Ectodermal cell (in vitro differentiated cells): Measurements from ENCODE around the gene PRR16.

Experiments
- H3K27ac ChIP-seq: 2 replicates; pipeline ENCODE4 v1.7.0; 2013; ENCODE audit warnings: mild to moderate bottlenecking, low read depth, low read length; ENCODE audit not compliant: insufficient read depth, poor library complexity, severe bottlenecking
- H3K27me3 ChIP-seq: 2 replicates; pipeline ENCODE4 v1.7.0; 2013; ENCODE audit warnings: mild to moderate bottlenecking, low read length; ENCODE audit not compliant: insufficient read depth, control insufficient read depth, poor library complexity, severe bottlenecking
- H3K36me3 ChIP-seq: one replicate; pipeline ENCODE4 v1.7.0; 2013; ENCODE audit warnings: low read length; ENCODE audit not compliant: control insufficient read depth, insufficient read depth
- H3K4me1 ChIP-seq: one replicate; pipeline ENCODE4 v1.7.0; 2013; ENCODE audit warnings: low read length; ENCODE audit not compliant: control insufficient read depth, insufficient read depth
- H3K4me3 ChIP-seq: 2 replicates; pipeline ENCODE4 v1.7.0; 2013; ENCODE audit warnings: low read depth, low read length, control low read depth; ENCODE audit not compliant: insufficient read depth
- H3K9me3 ChIP-seq: 2 replicates; pipeline ENCODE4 v1.7.0; 2013; ENCODE audit warnings: mild to moderate bottlenecking, low read length, moderate library complexity; ENCODE audit not compliant: control insufficient read depth
- WGBS, 2 experiments: methylation state at CpG; one replicate each; pipeline ENCODE4 v1.1.7; 2013; ENCODE audit warnings: missing lambda C conversion rate in 2 of 2; 5-methylcytosine and 5-hydroxymethylcytosine counted together

Gene PRR16

GRCh38 chr5:120533581-120533980 lies 69.5 kb downstream of the PRR16 start:
- Histone ChIP-seq H3K36me3 (no peaks in the 10 kb centered on the region), H3K27me3 (no peaks in the 10 kb centered on the region), H3K4me1 (no peaks in the 10 kb centered on the region), H3K27ac (no peak overlapping the region), H3K9me3 (no peaks in the 10 kb centered on the region), H3K4me3 (no peak overlapping the region)
- WGBS, 2 experiments: 92 to 97% methylated on average over 2 to 3 of the region's 3 CpGs

- 100% methylated on average over 1 of the region's 1 CpG; no CpG with 5 or more reads in 1 of the 2 experiments for WGBS, 2 experiments
- no peak overlapping the region for H3K27ac ChIP-seq
- H3K9me3 ChIP-seq: no peaks in the 10 kb centered on the region
- H3K27me3 ChIP-seq: no peaks in the 10 kb centered on the region
- no peaks in the 10 kb centered on the region for H3K36me3 ChIP-seq
- no peak overlapping the region for H3K4me3 ChIP-seq
- no peaks in the 10 kb centered on the region for H3K4me1 ChIP-seq
Observed at GRCh38 chr5:120535900-120536299, 71.8 kb downstream of the PRR16 start.

- Histone ChIP-seq H3K36me3 (no peaks in the 10 kb centered on the region), H3K9me3 (no peaks in the 10 kb centered on the region), H3K4me3 (no peak overlapping the region), H3K27ac (no peak overlapping the region), H3K27me3 (no peaks in the 10 kb centered on the region), H3K4me1 (no peaks in the 10 kb centered on the region)
- 92% methylated on average over 1 of the region's 2 CpGs; no CpG with 5 or more reads in 1 of the 2 experiments for WGBS, 2 experiments
Observed at GRCh38 chr5:120538149-120538548, 74.0 kb downstream of the PRR16 start.

- Histone ChIP-seq H3K4me1 (no peaks in the 10 kb centered on the region), H3K27ac (no peak overlapping the region), H3K27me3 (no peaks in the 10 kb centered on the region), H3K4me3 (no peak overlapping the region), H3K9me3 (no peaks in the 10 kb centered on the region), H3K36me3 (no peaks in the 10 kb centered on the region)
- 85 to 88% methylated on average over 2 of the region's 2 CpGs for WGBS, 2 experiments
Observed at GRCh38 chr5:120538644-120539043, 74.5 kb downstream of the PRR16 start.

- Histone ChIP-seq H3K27ac (no peak overlapping the region), H3K27me3 (no peaks in the 10 kb centered on the region), H3K4me3 (no peak overlapping the region), H3K36me3 (no peaks in the 10 kb centered on the region), H3K4me1 (no peaks in the 10 kb centered on the region), H3K9me3 (no peaks in the 10 kb centered on the region)
- WGBS, 2 experiments: 80% methylated on average over 1 of the region's 1 CpG; no CpG with 5 or more reads in 1 of the 2 experiments
Observed at GRCh38 chr5:120539471-120539870, 75.4 kb downstream of the PRR16 start.

- 88 to 97% methylated on average over 2 of the region's 2 CpGs for WGBS, 2 experiments
- H3K27ac ChIP-seq: no peak overlapping the region
- H3K36me3 ChIP-seq: no peaks in the 10 kb centered on the region
- H3K4me3 ChIP-seq: no peak overlapping the region
- H3K27me3 ChIP-seq: no peaks in the 10 kb centered on the region
- H3K4me1 ChIP-seq: no peaks in the 10 kb centered on the region
- H3K9me3 ChIP-seq: no peaks in the 10 kb centered on the region
Observed at GRCh38 chr5:120540097-120540496, 76.0 kb downstream of the PRR16 start.

- WGBS, 2 experiments: 93 to 100% methylated on average over 1 to 2 of the region's 2 CpGs
- H3K36me3 ChIP-seq: no peaks in the 10 kb centered on the region
- no peaks in the 10 kb centered on the region for H3K4me1 ChIP-seq
- no peak overlapping the region for H3K4me3 ChIP-seq
- no peaks in the 10 kb centered on the region for H3K9me3 ChIP-seq
- no peaks in the 10 kb centered on the region for H3K27me3 ChIP-seq
- no peak overlapping the region for H3K27ac ChIP-seq
Observed at GRCh38 chr5:120544043-120544442, 79.9 kb downstream of the PRR16 start.

GRCh38 chr5:120545007-120545406 lies 80.9 kb downstream of the PRR16 start:
- Histone ChIP-seq H3K9me3 (no peaks in the 10 kb centered on the region), H3K4me3 (no peak overlapping the region), H3K36me3 (no peaks in the 10 kb centered on the region), H3K27me3 (no peaks in the 10 kb centered on the region), H3K4me1 (no peaks in the 10 kb centered on the region), H3K27ac (no peak overlapping the region)
- 81 to 100% methylated on average over 1 to 3 of the region's 3 CpGs for WGBS, 2 experiments

- H3K27ac ChIP-seq: no peak overlapping the region
- no peaks in the 10 kb centered on the region for H3K9me3 ChIP-seq
- WGBS, 2 experiments: 88 to 100% methylated on average over 1 to 2 of the region's 3 CpGs
- H3K27me3 ChIP-seq: no peaks in the 10 kb centered on the region
- H3K4me3 ChIP-seq: no peak overlapping the region
- no peaks in the 10 kb centered on the region for H3K36me3 ChIP-seq
- H3K4me1 ChIP-seq: no peaks in the 10 kb centered on the region
Observed at GRCh38 chr5:120545951-120546350, 81.9 kb downstream of the PRR16 start.

GRCh38 chr5:120546922-120547321 lies 82.8 kb downstream of the PRR16 start:
- H3K4me3 ChIP-seq: no peak overlapping the region
- 97 to 100% methylated on average over 2 of the region's 2 CpGs for WGBS, 2 experiments
- no peaks in the 10 kb centered on the region for H3K27me3 ChIP-seq

GRCh38 chr5:120550358-120550757 lies 86.3 kb downstream of the PRR16 start:
- Histone ChIP-seq H3K4me1 (no peaks in the 10 kb centered on the region), H3K27ac (no peak overlapping the region), H3K9me3 (no peaks in the 10 kb centered on the region), H3K4me3 (no peak overlapping the region), H3K27me3 (no peaks in the 10 kb centered on the region), H3K36me3 (no peaks in the 10 kb centered on the region)
- WGBS, 2 experiments: 96 to 100% methylated on average over 2 of the region's 2 CpGs

More at GRCh38 chr5:120546922-120547321, 82.8 kb downstream of the PRR16 start:
- H3K36me3 ChIP-seq: no peaks in the 10 kb centered on the region
- no peaks in the 10 kb centered on the region for H3K9me3 ChIP-seq
- H3K27ac ChIP-seq: no peak overlapping the region
- H3K4me1 ChIP-seq: no peaks in the 10 kb centered on the region
